ENCODE data around the gene NTHL1.

Gene NTHL1

GRCh38 chr16:2057438-2057837 lies 9.8 kb upstream of the NTHL1 start:
- no peak overlapping the region for H3K27ac ChIP-seq
- no peak for TF ChIP-seq ZFX (IDR thresholded peaks at IDR 0.05; ENCODE audit: borderline replicate concordance)
- TF ChIP-seq, protein P1, sequence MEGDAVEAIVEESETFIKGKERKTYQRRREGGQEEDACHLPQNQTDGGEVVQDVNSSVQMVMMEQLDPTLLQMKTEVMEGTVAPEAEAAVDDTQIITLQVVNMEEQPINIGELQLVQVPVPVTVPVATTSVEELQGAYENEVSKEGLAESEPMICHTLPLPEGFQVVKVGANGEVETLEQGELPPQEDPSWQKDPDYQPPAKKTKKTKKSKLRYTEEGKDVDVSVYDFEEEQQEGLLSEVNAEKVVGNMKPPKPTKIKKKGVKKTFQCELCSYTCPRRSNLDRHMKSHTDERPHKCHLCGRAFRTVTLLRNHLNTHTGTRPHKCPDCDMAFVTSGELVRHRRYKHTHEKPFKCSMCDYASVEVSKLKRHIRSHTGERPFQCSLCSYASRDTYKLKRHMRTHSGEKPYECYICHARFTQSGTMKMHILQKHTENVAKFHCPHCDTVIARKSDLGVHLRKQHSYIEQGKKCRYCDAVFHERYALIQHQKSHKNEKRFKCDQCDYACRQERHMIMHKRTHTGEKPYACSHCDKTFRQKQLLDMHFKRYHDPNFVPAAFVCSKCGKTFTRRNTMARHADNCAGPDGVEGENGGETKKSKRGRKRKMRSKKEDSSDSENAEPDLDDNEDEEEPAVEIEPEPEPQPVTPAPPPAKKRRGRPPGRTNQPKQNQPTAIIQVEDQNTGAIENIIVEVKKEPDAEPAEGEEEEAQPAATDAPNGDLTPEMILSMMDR (IDR thresholded peaks at IDR 0.05) = no peak

DNA sequence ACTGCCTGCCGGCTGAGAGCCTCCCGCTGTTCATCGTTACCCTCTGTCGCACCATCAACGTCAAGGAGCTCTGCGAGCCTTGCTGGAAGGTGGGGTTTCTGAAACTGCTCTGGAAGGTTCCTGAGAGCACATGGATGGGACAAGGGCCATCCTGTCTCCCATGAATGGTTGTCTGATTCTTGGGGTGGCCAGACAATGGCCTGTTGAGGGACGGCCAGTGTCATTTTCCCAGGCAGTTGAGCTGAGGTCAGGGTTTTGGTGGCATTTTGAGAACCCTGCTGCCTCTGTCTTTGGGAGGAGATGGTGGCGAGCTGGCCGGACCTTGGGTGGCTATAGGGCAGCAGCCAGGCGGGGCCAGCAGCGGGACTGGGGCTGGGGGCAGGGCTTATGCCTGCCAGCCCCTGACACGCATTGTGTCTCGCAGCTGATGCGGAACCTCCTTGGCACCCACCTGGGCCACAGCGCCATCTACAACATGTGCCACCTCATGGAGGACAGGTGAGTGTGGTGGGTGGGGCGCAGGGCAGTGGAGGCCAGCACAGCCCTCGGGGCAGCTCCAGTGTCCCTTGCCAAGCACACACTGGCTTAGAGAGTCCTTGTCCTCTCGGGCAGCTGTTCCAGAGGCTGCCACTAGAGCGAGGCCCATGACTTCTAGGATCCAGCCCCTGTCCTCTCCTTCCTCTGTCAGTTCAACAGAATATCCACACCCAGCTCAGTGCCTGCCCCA lies 9.2 kb upstream of the NTHL1 start:
- TF ChIP-seq, protein P1 (IDR thresholded peaks at IDR 0.05) = no peak
- no peak for TF ChIP-seq ZFX (IDR thresholded peaks at IDR 0.05; ENCODE audit: borderline replicate concordance)

DNA sequence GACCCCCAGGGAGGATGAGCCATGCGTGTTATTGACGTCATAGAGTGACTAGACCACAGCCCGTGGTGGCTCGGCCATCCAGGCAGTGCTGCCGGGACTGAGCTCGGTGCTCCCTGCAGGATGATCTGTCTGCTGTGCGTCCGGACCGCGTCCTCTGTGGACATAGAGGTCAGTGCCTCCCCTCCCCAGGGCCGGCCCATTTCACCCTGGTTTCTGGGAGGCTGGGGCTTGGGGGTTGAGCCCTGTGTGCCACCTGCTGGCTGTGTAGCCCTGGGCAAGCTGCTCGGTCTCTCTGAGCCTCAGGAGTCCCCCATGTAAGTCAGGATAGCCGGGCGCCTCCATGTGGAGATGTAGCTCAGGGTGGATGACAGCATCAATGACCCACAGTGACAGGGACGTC lies 8.4 kb upstream of the NTHL1 start:
- TF ChIP-seq, protein P1 (IDR thresholded peaks at IDR 0.05) = no peak
- TF ChIP-seq ZFX (IDR thresholded peaks at IDR 0.05; ENCODE audit: borderline replicate concordance) = no peak
- no peak overlapping the region for H3K27ac ChIP-seq

More for the DNA sequence above, 9.2 kb upstream of the NTHL1 start:
- no peak overlapping the region for H3K27ac ChIP-seq

GRCh38 chr16:2054543-2055245 lies 7.1 kb upstream of the NTHL1 start:
- H3K27ac ChIP-seq = no peak overlapping the region
- TF ChIP-seq ZFX (IDR thresholded peaks at IDR 0.05; ENCODE audit: borderline replicate concordance) = no peak
- TF ChIP-seq, protein P1 (IDR thresholded peaks at IDR 0.05) = no peak

GRCh38 chr16:2053897-2054296 lies 6.3 kb upstream of the NTHL1 start:
- H3K27ac ChIP-seq = no peak overlapping the region
- no peak for TF ChIP-seq ZFX (IDR thresholded peaks at IDR 0.05; ENCODE audit: borderline replicate concordance)
- TF ChIP-seq, protein P1 (IDR thresholded peaks at IDR 0.05) = no peak

GRCh38 chr16:2053211-2053610 lies 5.6 kb upstream of the NTHL1 start:
- H3K27ac ChIP-seq = no peak overlapping the region
- TF ChIP-seq, protein P1 (IDR thresholded peaks at IDR 0.05) = no peak
- TF ChIP-seq ZFX (IDR thresholded peaks at IDR 0.05; ENCODE audit: borderline replicate concordance) = no peak

DNA sequence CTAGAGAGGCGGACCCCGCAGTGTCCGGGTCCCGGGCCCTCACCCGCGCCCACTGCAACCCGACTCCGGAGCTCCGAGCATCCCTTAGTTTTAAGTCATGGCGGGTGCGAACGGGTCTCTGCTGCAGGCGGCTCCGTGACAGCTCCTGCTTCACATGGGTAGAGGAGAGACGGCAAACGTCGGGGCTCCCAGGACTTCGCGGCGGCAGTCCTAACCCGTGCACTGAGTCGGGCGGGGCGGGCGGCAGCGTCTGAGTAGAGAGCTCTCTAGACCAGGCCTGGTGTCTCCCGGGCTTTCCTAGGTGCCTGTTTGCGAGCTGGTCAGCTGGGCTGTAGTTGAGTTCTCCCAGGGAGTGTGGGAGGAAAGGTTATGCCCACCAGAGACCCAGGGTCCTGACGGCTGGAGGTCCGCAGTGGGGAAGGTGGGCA lies 496 bp upstream of the NTHL1 start:
- peak overlapping the region; percentile 53 for H3K27ac ChIP-seq
- no peak for TF ChIP-seq ZFX (IDR thresholded peaks at IDR 0.05; ENCODE audit: borderline replicate concordance)
- TF ChIP-seq, protein P1 (IDR thresholded peaks at IDR 0.05) = no peak
